GM21447 (cell line): ENCODE data around the gene CAMK1D.
"Not testable (repeated sequence)": the region's sequence is repeated elsewhere in the genome, so short reads cannot be mapped to it uniquely, and the experiment has no call there.

Experiments used
- ATAC-seq: cut with Tn5 transposase; IDR thresholded peaks from one replicate; pipeline ENCODE4 v1.9.1; 2021; ENCODE audit not compliant: unreplicated experiment

CAMK1D gene

GRCh38 chr10:12711350-12711708 is 362.0 kb downstream of the CAMK1D start:
- ATAC-seq = no peak

- ATAC-seq = no peak
These were observed 363.1 kb downstream of the CAMK1D start for GRCh38 chr10:12712293-12712983.

- ATAC-seq = not testable (repeated sequence)
These were observed 363.6 kb downstream of the CAMK1D start for GRCh38 chr10:12712984-12713316.

GRCh38 chr10:12716042-12716441 is 366.7 kb downstream of the CAMK1D start:
- no peak for ATAC-seq

GRCh38 chr10:12717981-12718707 is 368.8 kb downstream of the CAMK1D start:
- no peak for ATAC-seq

GRCh38 chr10:12719365-12719764 is 370.0 kb downstream of the CAMK1D start:
- ATAC-seq = no peak

GRCh38 chr10:12720217-12720981 is 371.1 kb downstream of the CAMK1D start:
- no peak for ATAC-seq

GRCh38 chr10:12721334-12721733 is 372.0 kb downstream of the CAMK1D start:
- ATAC-seq = no peak

GRCh38 chr10:12723220-12723619 is 373.9 kb downstream of the CAMK1D start:
- no peak for ATAC-seq

- no peak for ATAC-seq
These were observed 375.6 kb downstream of the CAMK1D start for GRCh38 chr10:12724807-12725579.

GRCh38 chr10:12725580-12725888 is 376.2 kb downstream of the CAMK1D start:
- ATAC-seq = not testable (repeated sequence)

GRCh38 chr10:12726971-12727831 is 377.9 kb downstream of the CAMK1D start:
- no peak for ATAC-seq

- ATAC-seq = no peak
These were observed 378.5 kb downstream of the CAMK1D start for GRCh38 chr10:12727832-12728215.

- no peak for ATAC-seq
These were observed 379.1 kb downstream of the CAMK1D start for GRCh38 chr10:12728494-12728893.

- ATAC-seq = no peak
These were observed 380.5 kb downstream of the CAMK1D start for GRCh38 chr10:12729885-12730284.

GRCh38 chr10:12730809-12731519 is 381.6 kb downstream of the CAMK1D start:
- ATAC-seq = no peak

- no peak for ATAC-seq
These were observed 383.9 kb downstream of the CAMK1D start for GRCh38 chr10:12733271-12733670.

GRCh38 chr10:12735843-12736462 is 386.6 kb downstream of the CAMK1D start:
- ATAC-seq = no peak

GRCh38 chr10:12740813-12741212 is 391.5 kb downstream of the CAMK1D start:
- no peak for ATAC-seq
